ENCODE data around the gene ANK3. TPM values are rescaled to one million over a fixed set of nuclear protein-coding genes. Genes with fewer than 3 reads are reported as not detected.

ANK3 gene
- total RNA-seq, 1 donor from 2014 or later, result 24.6 TPM

GRCh38 chr10:59997827-59998525 is 391.7 kb downstream of the ANK3 start:
- no peak for DNase-seq (ENCODE audit: low read depth)

DNA sequence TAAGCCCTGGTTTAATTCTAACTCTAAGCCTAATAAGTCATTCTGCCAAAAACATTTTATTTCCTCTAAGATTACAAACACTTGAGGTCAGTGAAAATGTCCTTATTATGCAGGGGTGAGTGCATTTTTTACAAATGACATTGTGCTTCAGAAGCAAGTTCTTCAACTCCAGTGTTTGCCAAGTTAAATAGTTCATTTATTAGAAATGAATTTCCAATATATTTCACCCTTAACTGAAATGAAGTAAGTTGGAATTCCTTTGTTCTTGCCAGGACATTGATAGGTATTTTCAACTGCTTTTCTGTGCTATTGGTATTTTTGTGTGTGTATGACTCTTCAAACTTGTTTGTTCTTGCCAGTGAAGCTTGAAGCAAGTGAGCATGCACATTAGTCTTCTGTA is 393.8 kb downstream of the ANK3 start:
- no peak for DNase-seq (ENCODE audit: low read depth)

DNA sequence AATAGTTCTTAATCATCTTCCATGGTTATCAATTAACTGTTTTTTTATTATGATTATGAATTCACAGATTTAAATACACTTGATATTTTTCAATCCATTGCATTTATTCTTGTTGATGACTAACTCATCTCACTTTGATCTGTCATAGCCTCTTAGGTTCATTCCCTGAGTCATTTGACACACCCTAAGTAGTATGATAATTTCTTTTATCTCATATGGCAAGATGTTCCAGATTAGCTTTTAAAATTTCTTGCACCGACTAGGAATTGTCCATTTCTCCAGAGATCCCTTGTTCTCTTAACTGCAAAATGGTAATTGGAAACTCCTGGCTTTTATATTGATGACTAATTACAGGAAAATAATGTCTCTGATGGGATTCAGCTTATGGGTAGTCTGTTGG is 395.7 kb downstream of the ANK3 start:
- DNase-seq (ENCODE audit: low read depth), result no peak

GRCh38 chr10:59991661-59992060 is 398.0 kb downstream of the ANK3 start:
- DNase-seq (ENCODE audit: low read depth), result no peak

GRCh38 chr10:59991117-59991516 is 398.6 kb downstream of the ANK3 start:
- DNase-seq (ENCODE audit: low read depth), result no peak

DNA sequence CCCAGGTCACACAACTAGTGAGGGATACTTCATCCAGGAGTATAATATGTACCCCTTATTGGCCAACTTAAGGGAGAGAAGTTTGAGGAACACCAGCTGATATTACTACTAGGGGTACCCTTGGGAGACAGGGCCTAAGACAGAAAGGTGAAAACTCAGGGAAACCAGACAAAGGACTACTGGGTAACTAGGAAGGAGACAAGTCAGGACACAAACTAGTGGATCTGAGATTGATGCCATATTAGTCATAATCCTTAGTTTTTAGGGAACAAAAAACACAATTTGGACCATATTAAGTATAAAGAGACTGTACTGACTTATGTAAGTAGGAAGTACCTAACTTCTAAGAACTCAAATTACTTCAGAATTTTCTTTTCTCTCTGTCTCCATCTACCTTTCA is 404.0 kb downstream of the ANK3 start:
- no peak for DNase-seq (ENCODE audit: low read depth)

- no peak for DNase-seq (ENCODE audit: low read depth)
Measured at GRCh38 chr10:59984415-59984814, 405.3 kb downstream of the ANK3 start.

DNA sequence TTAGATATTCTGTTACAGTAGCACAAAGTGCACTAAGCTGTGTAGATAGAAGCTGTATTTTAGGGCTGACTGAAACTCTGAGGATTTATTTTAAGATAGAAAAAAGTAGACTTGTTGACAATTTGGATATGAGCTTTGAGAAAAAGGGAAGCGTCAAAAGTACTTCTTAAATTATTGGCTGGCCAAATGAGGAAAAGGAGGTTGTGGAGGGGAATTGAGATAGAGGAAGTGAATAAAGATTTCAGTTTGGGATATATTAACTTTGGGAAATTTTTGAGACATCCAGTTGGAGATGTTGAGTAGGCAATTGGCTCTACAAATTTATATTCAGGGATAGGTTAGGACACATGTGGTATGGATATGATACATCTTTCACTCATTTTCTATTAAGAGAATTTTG is 409.3 kb downstream of the ANK3 start:
- DNase-seq (ENCODE audit: low read depth), result no peak

DNA sequence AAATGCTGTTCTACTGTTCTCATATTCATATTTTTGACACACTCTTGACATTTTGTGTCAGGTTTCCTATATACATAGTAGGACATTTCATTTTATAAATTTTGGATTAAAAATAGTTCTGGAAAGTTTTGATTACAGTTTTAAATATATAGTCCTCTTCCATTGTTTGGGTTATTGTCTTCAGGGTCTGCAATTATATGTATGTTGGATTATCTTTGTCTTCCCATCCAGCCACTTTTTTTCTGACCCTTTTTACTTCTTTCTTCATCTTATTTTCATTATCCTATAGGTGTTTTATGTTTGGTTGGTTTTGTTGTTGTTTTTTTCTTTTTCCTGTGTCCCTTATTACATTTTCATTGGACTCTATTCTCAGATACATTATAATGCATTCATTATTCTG is 412.2 kb downstream of the ANK3 start:
- no peak for DNase-seq (ENCODE audit: low read depth)

GRCh38 chr10:59976909-59977308 is 412.8 kb downstream of the ANK3 start:
- DNase-seq (ENCODE audit: low read depth), result no peak

Data from myocyte (in vitro differentiated cells).